PC-9 (cell line): ENCODE data around the gene NMRAL1. TPM values are rescaled to one million over a fixed set of nuclear protein-coding genes. Genes with fewer than 3 reads are reported as not detected.

Experiments
- BruUV-seq: library from RNA; stranded (reverse); fragments of 400-500 nt; replicated peaks from 2 replicates; lab custom pipeline; 2021; lab: Mats Ljungman, UMichigan
- CTCF ChIA-PET: fragments of 300-600 bp; sonication (Branson Sonifier 250); formaldehyde crosslinking; loops from one replicate; lab custom pipeline; 2022; ENCODE audit warnings: antibody characterized with exemption; lab: Charles Lee
- POLR2A ChIA-PET: fragments of 300-600 bp; sonication (Branson Sonifier 250); formaldehyde crosslinking; loops from one replicate; lab custom pipeline; 2022; ENCODE audit warnings: antibody characterized with exemption; ENCODE audit not compliant: unreplicated experiment; lab: Charles Lee
- DNase-seq, 2 experiments: peaks; one replicate each; pipeline versions ENCODE4 v3.0.0 to v3.0.0-alpha.2; 2015 to 2022; ENCODE audit warnings: mixed read lengths in 1 of 2
- H2AFZ ChIP-seq: fragments of 200-600 bp; sonication (generic); 2 replicates; pipeline ENCODE4 v1.8.1; 2017; ENCODE audit warnings: antibody characterized with exemption
- H3F3A ChIP-seq: fragments of 200-600 bp; sonication (generic); 2 replicates; pipeline ENCODE4 v1.8.1; 2017; ENCODE audit warnings: antibody characterized with exemption, mild to moderate bottlenecking, low read depth; ENCODE audit not compliant: insufficient read depth
- H3K27ac ChIP-seq: fragments of 200-600 bp; sonication (generic); 2 replicates; pipeline ENCODE4 v1.6.1; 2016; ENCODE audit warnings: mixed run types
- H3K27me3 ChIP-seq: fragments of 200-600 bp; sonication (generic); 2 replicates; pipeline ENCODE4 v1.6.1; 2016; ENCODE audit warnings: low read depth, mixed run types; ENCODE audit not compliant: insufficient read depth
- H3K36me3 ChIP-seq: fragments of 200-600 bp; sonication (generic); 2 replicates; pipeline ENCODE4 v1.6.1; 2016; ENCODE audit warnings: low read depth, mixed run types
- H3K4me1 ChIP-seq: fragments of 200-600 bp; sonication (generic); replicated peaks from 2 replicates; pipeline ENCODE4 v1.6.1; 2016; ENCODE audit warnings: mixed run types; ENCODE audit not compliant: insufficient read depth
- H3K4me2 ChIP-seq: fragments of 200-600 bp; sonication (generic); 2 replicates; pipeline ENCODE4 v1.6.1; 2017; ENCODE audit warnings: mixed run types
- H3K4me3 ChIP-seq: fragments of 200-600 bp; sonication (generic); 2 replicates; pipeline ENCODE4 v1.6.1; 2016; ENCODE audit warnings: mixed run types
- H3K79me2 ChIP-seq: fragments of 200-600 bp; sonication (generic); 2 replicates; pipeline ENCODE4 v1.6.1; 2017; ENCODE audit warnings: low read depth, mixed run types
- H3K9me2 ChIP-seq: fragments of 200-600 bp; sonication (generic); 2 replicates; pipeline ENCODE4 v1.8.1; 2017; ENCODE audit warnings: mild to moderate bottlenecking; ENCODE audit not compliant: insufficient read depth
- H3K9me3 ChIP-seq: fragments of 200-600 bp; sonication (generic); 2 replicates; pipeline ENCODE4 v1.8.1; 2016; ENCODE audit warnings: low read depth; ENCODE audit not compliant: insufficient read depth
- H4K20me1 ChIP-seq: fragments of 200-600 bp; sonication (generic); 2 replicates; pipeline ENCODE4 v1.8.1; 2017; ENCODE audit not compliant: insufficient read depth
- EZH2 ChIP-seq: fragments of 200-600 bp; sonication (generic); IDR thresholded peaks from 2 replicates; pipeline ENCODE4 v1.8.0; 2017; ENCODE audit warnings: antibody characterized with exemption, low read depth
- intact Hi-C: fragments of 100-400 bp; cut with micrococcal nuclease; formaldehyde crosslinking; loops from one replicate; pipeline ENCODE4 v1.10.0; 2022; ENCODE audit not compliant: unreplicated experiment
- total RNA-seq: library from RNA; stranded (reverse); gene quantifications from 2 replicates; pipeline ENCODE4 v1.2.3, GENCODE V29; 2021
- TF ChIP-seq, protein P1 (sequence below): fragments of 200-600 bp; sonication (generic); conservative IDR thresholded peaks from 2 replicates; pipeline ENCODE4 v1.6.1; 2017; ENCODE audit warnings: mixed run types, antibody characterized with exemption, mild to moderate bottlenecking, moderate library complexity

NMRAL1 gene
- total RNA-seq, 1 experiment from 2014 or later: 118 TPM

DNA sequence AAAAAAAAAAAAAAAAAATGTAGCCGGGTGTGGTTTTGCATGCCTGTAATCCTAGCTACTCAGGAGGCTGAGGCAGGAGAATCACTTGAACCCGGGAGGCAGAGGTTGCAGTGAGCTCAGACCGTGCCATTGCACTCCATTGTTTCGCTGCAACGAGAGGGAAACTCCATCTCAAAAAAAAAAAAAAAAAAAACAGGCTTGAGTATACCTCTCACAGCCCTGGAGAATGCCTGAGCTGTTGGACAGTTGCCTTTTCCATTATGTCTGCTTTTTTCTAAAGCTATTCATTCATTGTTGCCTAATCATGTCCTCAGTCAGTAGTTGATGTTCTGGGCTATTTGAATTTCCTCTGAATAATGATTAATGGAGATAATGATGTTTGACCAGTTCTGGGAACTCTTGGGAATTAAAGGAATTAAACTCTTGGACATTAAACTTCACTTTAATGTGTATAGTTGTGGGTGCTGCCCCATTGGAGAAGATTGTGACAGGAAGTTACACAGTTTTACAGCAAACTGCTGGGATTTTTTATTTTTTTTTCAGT lies 13.6 kb upstream of the NMRAL1 start:
- Histone ChIP-seq H3K9me3 (no peaks in the 10 kb centered on the region), H3K36me3 (peaks cover 6% of the 10 kb centered on the region; the same call in 1 of the 2 replicates), H3F3A (no peaks in the 10 kb centered on the region), H3K4me1 (no peaks in the 10 kb centered on the region), H3K27ac (no peak overlapping the region), H3K4me2 (no peak overlapping the region), H4K20me1 (no peaks in the 10 kb centered on the region), H3K79me2 (0 out of 2 replicates have a peak, but pooled peaks cover 7% of the 10 kb centered on the region), H3K9me2 (no peaks in the 10 kb centered on the region), H3K27me3 (no peaks in the 10 kb centered on the region), H3K4me3 (no peak overlapping the region), H2AFZ (no peak overlapping the region)
- TF ChIP-seq, protein P1, sequence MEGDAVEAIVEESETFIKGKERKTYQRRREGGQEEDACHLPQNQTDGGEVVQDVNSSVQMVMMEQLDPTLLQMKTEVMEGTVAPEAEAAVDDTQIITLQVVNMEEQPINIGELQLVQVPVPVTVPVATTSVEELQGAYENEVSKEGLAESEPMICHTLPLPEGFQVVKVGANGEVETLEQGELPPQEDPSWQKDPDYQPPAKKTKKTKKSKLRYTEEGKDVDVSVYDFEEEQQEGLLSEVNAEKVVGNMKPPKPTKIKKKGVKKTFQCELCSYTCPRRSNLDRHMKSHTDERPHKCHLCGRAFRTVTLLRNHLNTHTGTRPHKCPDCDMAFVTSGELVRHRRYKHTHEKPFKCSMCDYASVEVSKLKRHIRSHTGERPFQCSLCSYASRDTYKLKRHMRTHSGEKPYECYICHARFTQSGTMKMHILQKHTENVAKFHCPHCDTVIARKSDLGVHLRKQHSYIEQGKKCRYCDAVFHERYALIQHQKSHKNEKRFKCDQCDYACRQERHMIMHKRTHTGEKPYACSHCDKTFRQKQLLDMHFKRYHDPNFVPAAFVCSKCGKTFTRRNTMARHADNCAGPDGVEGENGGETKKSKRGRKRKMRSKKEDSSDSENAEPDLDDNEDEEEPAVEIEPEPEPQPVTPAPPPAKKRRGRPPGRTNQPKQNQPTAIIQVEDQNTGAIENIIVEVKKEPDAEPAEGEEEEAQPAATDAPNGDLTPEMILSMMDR: no peak
- no peak for TF ChIP-seq EZH2
- DNase-seq: no peak
- ChIA-PET CTCF (no interaction called here), POLR2A (interaction anchor here (0.7 kb wide), 1 partner anchor 128 kb away, joined by 3 read pairs; no protein-coding TSS in a partner anchor)
- no TSS peak for BruUV-seq
- intact Hi-C loops: no loop called here

DNA sequence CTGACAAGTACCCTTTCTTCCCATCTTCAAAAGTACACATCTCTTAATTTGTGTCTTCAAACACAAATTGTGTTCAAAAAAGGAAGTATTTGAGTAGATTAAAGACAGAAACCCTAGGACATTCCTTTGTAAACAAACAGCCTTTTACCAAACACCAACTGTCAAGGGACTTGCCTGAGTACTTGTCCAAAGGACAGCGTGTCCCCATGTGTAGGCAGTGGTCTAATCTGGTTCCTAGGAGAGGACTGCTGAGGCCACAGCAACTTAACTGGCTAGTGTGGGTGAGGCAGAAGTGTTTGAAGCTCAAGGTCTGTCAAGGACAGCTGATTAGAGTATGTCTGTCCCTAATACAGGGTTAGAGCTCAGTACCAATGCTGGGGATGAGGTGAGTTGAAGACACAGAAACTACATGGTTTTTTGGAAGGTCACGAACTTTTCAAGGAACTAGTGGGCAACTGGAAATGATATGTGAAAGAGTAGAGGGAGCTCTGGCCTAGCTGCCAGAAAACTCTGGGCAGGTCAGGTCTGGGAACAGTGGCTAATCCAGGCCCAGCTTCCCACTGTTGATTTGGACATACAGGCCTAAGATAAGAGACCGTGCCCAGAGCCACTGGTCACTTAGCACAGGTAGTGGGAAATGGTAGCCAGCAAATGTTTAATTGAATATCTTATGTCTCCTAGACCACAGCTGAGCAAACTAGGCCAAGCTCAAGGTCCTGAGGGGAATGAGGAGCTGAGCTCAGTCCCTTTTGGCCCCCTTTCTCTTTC lies 11.9 kb upstream of the NMRAL1 start:
- H3K27me3 ChIP-seq: no peaks in the 10 kb centered on the region
- no peak overlapping the region for H3K27ac ChIP-seq
- ChIA-PET CTCF (interaction anchor here (0.6 kb wide), 1 partner anchor 112 kb away, joined by 14 read pairs; no protein-coding TSS in a partner anchor), POLR2A (interaction anchor here (0.7 kb wide), 1 partner anchor 67 kb away, joined by 7 read pairs; no protein-coding TSS in a partner anchor)
- H3K4me3 ChIP-seq: no peak overlapping the region
- no peaks in the 10 kb centered on the region for H3K9me2 ChIP-seq
- H2AFZ ChIP-seq: no peak overlapping the region
- no peaks in the 10 kb centered on the region for H3K4me1 ChIP-seq
- H3K79me2 ChIP-seq: peaks cover 9% of the 10 kb centered on the region; the same call in 1 of the 2 replicates
- H3F3A ChIP-seq: no peaks in the 10 kb centered on the region
- no peaks in the 10 kb centered on the region for H3K9me3 ChIP-seq
- intact Hi-C loops: no loop called here
- peaks cover 6% of the 10 kb centered on the region; the same call in 1 of the 2 replicates for H3K36me3 ChIP-seq
- BruUV-seq: no TSS peak
- TF ChIP-seq, protein P1: no peak
- TF ChIP-seq EZH2: no peak
- no peak overlapping the region for H3K4me2 ChIP-seq
- H4K20me1 ChIP-seq: no peaks in the 10 kb centered on the region
- DNase-seq: no peak

DNA sequence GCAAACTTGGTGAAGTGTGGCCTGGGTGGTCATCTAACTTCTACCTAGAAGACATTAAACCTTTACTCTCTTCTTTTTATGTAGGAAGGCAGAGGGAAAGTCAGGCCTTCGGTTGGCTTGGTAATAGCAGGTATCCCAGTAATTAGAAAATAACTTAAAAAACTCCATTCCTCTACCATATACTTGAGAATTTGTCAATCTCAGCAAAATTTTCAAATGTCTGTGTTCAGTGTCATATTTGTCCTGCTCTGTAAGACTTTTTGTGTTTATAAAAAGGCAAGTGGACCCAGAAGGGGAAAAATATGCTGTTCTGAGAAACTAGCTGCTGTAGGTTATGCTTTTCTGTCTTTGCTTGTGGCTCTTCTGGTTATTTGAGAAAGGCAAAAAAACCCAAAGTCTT lies 7.5 kb upstream of the NMRAL1 start:
- intact Hi-C loops: no loop called here
- peaks cover 9% of the 10 kb centered on the region; the same call in 1 of the 2 replicates for H3F3A ChIP-seq
- ChIA-PET CTCF (no interaction called here), POLR2A (interaction anchor here (0.6 kb wide), 1 partner anchor 1122 kb away, joined by 5 read pairs; no protein-coding TSS in a partner anchor)
- H3K27me3 ChIP-seq: no peaks in the 10 kb centered on the region
- H3K4me2 ChIP-seq: no peak overlapping the region
- H3K9me3 ChIP-seq: no peaks in the 10 kb centered on the region
- H3K36me3 ChIP-seq: peaks cover 6% of the 10 kb centered on the region; the same call in 1 of the 2 replicates
- H4K20me1 ChIP-seq: no peaks in the 10 kb centered on the region
- H3K4me1 ChIP-seq: peaks cover 10% of the 10 kb centered on the region
- H3K4me3 ChIP-seq: no peak overlapping the region
- H3K9me2 ChIP-seq: no peaks in the 10 kb centered on the region
- H3K27ac ChIP-seq: no peak overlapping the region
- TF ChIP-seq EZH2: no peak
- TF ChIP-seq, protein P1: no peak
- no peak overlapping the region for H2AFZ ChIP-seq
- peaks cover 46% of the 10 kb centered on the region for H3K79me2 ChIP-seq
- DNase-seq: no peak
- BruUV-seq: no TSS peak
